WTC11 (cell line): ENCODE data around the gene CPE. TPM values are rescaled to one million over a fixed set of nuclear protein-coding genes. Genes with fewer than 3 reads are reported as not detected.

Experiments
- ATAC-seq: fragments of 200-7000 bp; cut with Tn5 transposase; 2 replicates; pipeline ENCODE4 v1.10.0; 2021; ENCODE audit warnings: mild to moderate bottlenecking, moderate library complexity
- CTCF ChIA-PET: fragments of 300-600 bp; sonication (Branson Sonifier 250); formaldehyde crosslinking; loops from one replicate; lab custom pipeline; 2021; ENCODE audit warnings: antibody characterized with exemption; lab: Charles Lee
- POLR2A ChIA-PET: fragments of 350-600 bp; sonication (Branson Sonifier 250); formaldehyde crosslinking; loops from one replicate; lab custom pipeline; 2021; ENCODE audit warnings: antibody characterized with exemption; lab: Charles Lee
- DNase-seq: peaks from one replicate; pipeline ENCODE4 v3.0.0; 2021; ENCODE audit warnings: low spot score
- H3K27ac Mint-ChIP-seq: 2 replicates; pipeline ENCODE4 v1.8.0; 2021; ENCODE audit warnings: mixed read lengths
- H3K27me3 Mint-ChIP-seq: 2 replicates; pipeline ENCODE4 v1.8.0; 2021; ENCODE audit warnings: low read depth, mild to moderate bottlenecking, moderate library complexity, mixed read lengths
- H3K36me3 Mint-ChIP-seq: 2 replicates; pipeline ENCODE4 v1.8.0; 2021; ENCODE audit warnings: mixed read lengths
- H3K4me1 Mint-ChIP-seq: 2 replicates; pipeline ENCODE4 v1.8.0; 2022; ENCODE audit warnings: mixed read lengths
- H3K4me3 Mint-ChIP-seq: 2 replicates; pipeline ENCODE4 v1.8.0; 2021; ENCODE audit warnings: mild to moderate bottlenecking, moderate library complexity, mixed read lengths
- H3K9me3 Mint-ChIP-seq: 2 replicates; pipeline ENCODE4 v1.8.0; 2021; ENCODE audit warnings: mixed read lengths
- ATF1 ChIP-seq: sonication (generic); formaldehyde crosslinking; IDR thresholded peaks from 2 replicates; pipeline ENCODE4 v1.8.1; 2023; ENCODE audit warnings: mild to moderate bottlenecking, moderate library complexity, missing genetic modification reagents
- E2F4 ChIP-seq: sonication (generic); formaldehyde crosslinking; IDR thresholded peaks from 2 replicates; pipeline ENCODE4 v1.8.1; 2022; ENCODE audit warnings: low read depth, mild to moderate bottlenecking, moderate library complexity, missing genetic modification reagents, borderline replicate concordance
- E2F5 ChIP-seq: sonication (generic); formaldehyde crosslinking; IDR thresholded peaks from 2 replicates; pipeline ENCODE4 v1.8.1; 2022; ENCODE audit warnings: mild to moderate bottlenecking, moderate library complexity, missing genetic modification reagents
- EMX1 ChIP-seq: fragments of 250-450 bp; sonication (Bioruptor Pico); IDR thresholded peaks from 2 replicates; pipeline ENCODE4 v1.8.0; 2021; ENCODE audit warnings: mild to moderate bottlenecking
- ETV6 ChIP-seq: sonication (generic); formaldehyde crosslinking; IDR thresholded peaks from 2 replicates; pipeline ENCODE4 v1.8.1; 2022; ENCODE audit warnings: mild to moderate bottlenecking, missing genetic modification reagents
- FOXK1 ChIP-seq: sonication (generic); formaldehyde crosslinking; IDR thresholded peaks from 2 replicates; pipeline ENCODE4 v1.8.0; 2022; ENCODE audit warnings: mild to moderate bottlenecking, moderate library complexity, missing genetic modification reagents
- FOXP4 ChIP-seq: sonication (generic); formaldehyde crosslinking; IDR thresholded peaks from 2 replicates; pipeline ENCODE4 v1.8.0; 2022; ENCODE audit warnings: mild to moderate bottlenecking, missing genetic modification reagents
- GABPB1 ChIP-seq: sonication (generic); formaldehyde crosslinking; IDR thresholded peaks from 2 replicates; pipeline ENCODE4 v1.8.1; 2023; ENCODE audit warnings: mild to moderate bottlenecking, missing genetic modification reagents
- MXD4 ChIP-seq: fragments of 250-450 bp; sonication (Bioruptor Pico); IDR thresholded peaks from 2 replicates; pipeline ENCODE4 v1.8.0; 2021; ENCODE audit warnings: mild to moderate bottlenecking, moderate library complexity, borderline replicate concordance
- SMAD3 ChIP-seq: sonication (generic); formaldehyde crosslinking; IDR thresholded peaks from 2 replicates; pipeline ENCODE4 v1.8.0; 2022; ENCODE audit warnings: missing genetic modification reagents, mild to moderate bottlenecking, borderline replicate concordance
- SP1 ChIP-seq: sonication (generic); formaldehyde crosslinking; conservative IDR thresholded peaks from 2 replicates; pipeline ENCODE4 v1.8.1; 2022; ENCODE audit warnings: missing genetic modification reagents
- STAT6 ChIP-seq: sonication (generic); formaldehyde crosslinking; conservative IDR thresholded peaks from 2 replicates; pipeline ENCODE4 v1.8.1; 2023; ENCODE audit warnings: mild to moderate bottlenecking, low read depth, missing genetic modification reagents, moderate library complexity
- TCF7 ChIP-seq: sonication (generic); formaldehyde crosslinking; IDR thresholded peaks from 2 replicates; pipeline ENCODE4 v1.8.0; 2022; ENCODE audit warnings: mild to moderate bottlenecking, low read depth, missing genetic modification reagents, moderate library complexity
- ZMAT4 ChIP-seq: fragments of 250-450 bp; sonication (Bioruptor Pico); IDR thresholded peaks from 2 replicates; pipeline ENCODE4 v1.9.0; 2021; ENCODE audit warnings: mild to moderate bottlenecking
- ZNF121 ChIP-seq: sonication (generic); formaldehyde crosslinking; IDR thresholded peaks from 2 replicates; pipeline ENCODE4 v1.8.0; 2023; ENCODE audit warnings: missing genetic modification reagents
- ZNF396 ChIP-seq: fragments of 250-450 bp; sonication (Bioruptor Pico); IDR thresholded peaks from 2 replicates; pipeline ENCODE4 v1.8.0; 2021; ENCODE audit warnings: mild to moderate bottlenecking, moderate library complexity, borderline replicate concordance
- ZNF425 ChIP-seq: fragments of 250-450 bp; sonication (Bioruptor Pico); conservative IDR thresholded peaks from 2 replicates; pipeline ENCODE4 v1.9.0; 2021; ENCODE audit warnings: mild to moderate bottlenecking
- ZNF532 ChIP-seq: fragments of 250-450 bp; sonication (Bioruptor Pico); IDR thresholded peaks from 2 replicates; pipeline ENCODE4 v1.9.0; 2021; ENCODE audit warnings: mild to moderate bottlenecking, borderline replicate concordance
- total RNA-seq: library from RNA; stranded (reverse); gene quantifications from 3 replicates; pipeline ENCODE4 v1.2.3, GENCODE V29; 2021

Gene CPE
- total RNA-seq, 1 experiment from 2014 or later: 9.2 TPM

GRCh38 chr4:165359506-165359905, 19.3 kb upstream of the CPE start:
- Mint-ChIP-seq H3K4me3 (no peak overlapping the region), H3K27me3 (no peaks in the 10 kb centered on the region), H3K36me3 (no peaks in the 10 kb centered on the region), H3K27ac (no peak overlapping the region), H3K4me1 (0 out of 2 replicates have a peak, but pooled peaks cover 2% of the 10 kb centered on the region), H3K9me3 (no peaks in the 10 kb centered on the region)
- ChIA-PET CTCF (interaction anchor here (0.9 to 1.1 kb wide), 2 partner anchors 20 to 25 kb away, joined by 3 read pairs; no protein-coding TSS in a partner anchor), POLR2A (no interaction called here)
- DNase-seq (no peak), ATAC-seq (no peak)
- TF ChIP-seq STAT6 (CRISPR knock-in tag) (no peak), ATF1 (no peak), FOXP4 (CRISPR knock-in tag) (no peak), E2F5 (CRISPR knock-in tag) (no peak), EMX1 (no peak), ZMAT4 (CRISPR knock-in tag) (no peak), GABPB1 (CRISPR knock-in tag) (no peak)

- DNase-seq (no peak), ATAC-seq (no peak)
- Mint-ChIP-seq H3K4me3 (no peak overlapping the region), H3K27me3 (no peaks in the 10 kb centered on the region), H3K9me3 (no peaks in the 10 kb centered on the region), H3K36me3 (no peaks in the 10 kb centered on the region), H3K27ac (no peak overlapping the region), H3K4me1 (0 out of 2 replicates have a peak, but pooled peaks cover 2% of the 10 kb centered on the region)
- ChIA-PET POLR2A (interaction anchor here (0.5 kb wide), 1 partner anchor 145 kb away, joined by 3 read pairs; no protein-coding TSS in a partner anchor), CTCF (interaction anchor here (0.9 to 1.1 kb wide), 2 partner anchors 19 to 24 kb away, joined by 3 read pairs; no protein-coding TSS in a partner anchor)
- no peak for TF ChIP-seq MXD4
- TF ChIP-seq SMAD3 (CRISPR knock-in tag): no peak
- no peak for TF ChIP-seq FOXK1 (CRISPR knock-in tag)
- no peak for TF ChIP-seq ETV6 (CRISPR knock-in tag)
- no peak for TF ChIP-seq ZNF532 (CRISPR knock-in tag)
- no peak for TF ChIP-seq ZNF396 (CRISPR knock-in tag)
- TF ChIP-seq E2F4 (CRISPR knock-in tag): no peak
- TF ChIP-seq ZNF121 (CRISPR knock-in tag): no peak
- TF ChIP-seq SP1: no peak
- no peak for TF ChIP-seq ATF1
- no peak for TF ChIP-seq ZNF425 (CRISPR knock-in tag)
- no peak for TF ChIP-seq TCF7
Observed at GRCh38 chr4:165360041-165360695, 18.6 kb upstream of the CPE start.
